Effector memory CD8-positive, alpha-beta T cell (primary cell): ENCODE data around the gene NEFH.

ENCODE experiments used
- ATAC-seq: fragments of 150-1000 bp; cut with Tn5 transposase; replicated peaks from 2 replicates; pipeline ENCODE4 v1.10.0; 2021; ENCODE audit warnings: mild to moderate bottlenecking, moderate library complexity
- DNase-seq, 3 experiments: peaks; one replicate each; pipeline ENCODE4 v3.0.0; 2021
- H3K27ac Mint-ChIP-seq, 2 donors: one replicate each; pipeline ENCODE4 v1.8.0; 2022; ENCODE audit warnings: mild to moderate bottlenecking in 2 of 2, mixed read lengths in 2 of 2, moderate library complexity in 2 of 2
- H3K27me3 Mint-ChIP-seq, 2 donors: one replicate each; pipeline ENCODE4 v1.8.0; 2022; ENCODE audit warnings: mixed read lengths in 2 of 2
- H3K36me3 Mint-ChIP-seq: one replicate; pipeline ENCODE4 v1.8.0; 2022; ENCODE audit warnings: mild to moderate bottlenecking, moderate library complexity, mixed read lengths; ENCODE audit not compliant: insufficient read depth
- H3K4me1 Mint-ChIP-seq, 2 donors: one replicate each; pipeline ENCODE4 v1.8.0; 2022; ENCODE audit warnings: low read depth in 2 of 2, mixed read lengths in 2 of 2
- H3K4me3 Mint-ChIP-seq, 2 donors: one replicate each; pipeline ENCODE4 v1.8.0; 2022; ENCODE audit warnings: mild to moderate bottlenecking in 2 of 2, mixed read lengths in 2 of 2, moderate library complexity in 2 of 2
- H3K9me3 Mint-ChIP-seq, 2 donors: one replicate each; pipeline ENCODE4 v1.8.0; 2022; ENCODE audit warnings: mixed read lengths in 2 of 2

NEFH gene

DNA sequence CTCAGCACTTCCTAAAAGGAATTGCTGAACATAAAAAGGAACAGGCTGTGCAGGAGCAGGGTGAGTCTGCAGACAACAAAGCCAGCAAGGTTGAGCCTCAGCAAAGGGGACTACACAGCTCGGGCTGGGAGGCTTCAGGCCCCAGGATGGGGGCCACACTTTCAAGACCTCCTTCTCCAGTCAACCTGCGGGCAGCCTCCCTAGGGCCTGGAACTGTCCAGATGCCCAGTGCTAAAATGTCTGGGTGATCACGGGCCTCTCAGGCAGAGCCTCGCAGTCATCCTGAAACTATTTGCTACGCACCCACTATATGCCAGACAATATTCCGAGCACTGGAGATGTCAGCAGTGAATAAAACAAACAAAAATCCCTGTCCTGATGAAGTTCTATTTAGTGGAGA lies 3.9 kb upstream of the NEFH start:
- Mint-ChIP-seq H3K9me3 (no peaks in the 10 kb centered on the region), H3K27me3 (peaks cover 33 to 72% of the 10 kb centered on the region in 2 donors)

DNA sequence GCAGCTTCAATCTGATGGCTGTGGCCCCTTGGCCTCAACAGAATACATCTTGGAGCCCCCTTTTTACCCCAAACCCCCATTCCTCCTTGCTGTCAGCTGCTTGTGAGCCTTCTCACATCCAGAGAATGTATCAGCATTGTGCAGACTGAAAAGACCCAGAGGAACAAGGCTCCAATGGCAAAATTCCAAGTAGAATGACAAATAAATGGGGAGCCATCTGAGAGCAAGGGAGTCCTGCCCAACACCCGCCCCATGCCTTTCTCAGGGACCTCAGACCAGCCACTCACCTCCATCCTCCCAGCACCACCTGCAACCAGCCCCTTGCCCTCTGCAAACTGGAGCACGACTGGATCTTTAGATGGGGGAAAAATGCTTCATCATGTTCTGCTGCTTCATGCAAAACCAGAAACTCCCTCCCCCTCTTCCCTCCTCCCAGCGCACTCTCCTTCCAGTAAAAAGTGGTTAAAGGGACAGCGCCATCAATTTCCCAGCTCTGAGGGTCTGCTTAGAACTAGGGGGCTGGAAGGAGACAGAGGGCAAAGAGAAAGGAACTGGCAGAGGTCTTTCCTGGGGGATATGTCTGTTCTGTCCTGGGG lies 2.2 kb upstream of the NEFH start:
- Mint-ChIP-seq H3K36me3 (peaks cover 6% of the 10 kb centered on the region), H3K27me3 (peaks cover 40 to 75% of the 10 kb centered on the region in 2 donors), H3K4me3 (no peak overlapping the region), H3K4me1 (peaks cover 11 to 19% of the 10 kb centered on the region in 2 donors), H3K27ac (no peak overlapping the region), H3K9me3 (no peaks in the 10 kb centered on the region)
- no peak for ATAC-seq
- no peak for DNase-seq

More for the DNA sequence above, 3.9 kb upstream of the NEFH start:
- ATAC-seq (no peak), DNase-seq (no peak)
- peaks cover 11% of the 10 kb centered on the region for H3K36me3 Mint-ChIP-seq
- peaks cover 5 to 13% of the 10 kb centered on the region in 2 donors for H3K4me1 Mint-ChIP-seq
- no peak overlapping the region for H3K4me3 Mint-ChIP-seq
- H3K27ac Mint-ChIP-seq = no peak overlapping the region

DNA sequence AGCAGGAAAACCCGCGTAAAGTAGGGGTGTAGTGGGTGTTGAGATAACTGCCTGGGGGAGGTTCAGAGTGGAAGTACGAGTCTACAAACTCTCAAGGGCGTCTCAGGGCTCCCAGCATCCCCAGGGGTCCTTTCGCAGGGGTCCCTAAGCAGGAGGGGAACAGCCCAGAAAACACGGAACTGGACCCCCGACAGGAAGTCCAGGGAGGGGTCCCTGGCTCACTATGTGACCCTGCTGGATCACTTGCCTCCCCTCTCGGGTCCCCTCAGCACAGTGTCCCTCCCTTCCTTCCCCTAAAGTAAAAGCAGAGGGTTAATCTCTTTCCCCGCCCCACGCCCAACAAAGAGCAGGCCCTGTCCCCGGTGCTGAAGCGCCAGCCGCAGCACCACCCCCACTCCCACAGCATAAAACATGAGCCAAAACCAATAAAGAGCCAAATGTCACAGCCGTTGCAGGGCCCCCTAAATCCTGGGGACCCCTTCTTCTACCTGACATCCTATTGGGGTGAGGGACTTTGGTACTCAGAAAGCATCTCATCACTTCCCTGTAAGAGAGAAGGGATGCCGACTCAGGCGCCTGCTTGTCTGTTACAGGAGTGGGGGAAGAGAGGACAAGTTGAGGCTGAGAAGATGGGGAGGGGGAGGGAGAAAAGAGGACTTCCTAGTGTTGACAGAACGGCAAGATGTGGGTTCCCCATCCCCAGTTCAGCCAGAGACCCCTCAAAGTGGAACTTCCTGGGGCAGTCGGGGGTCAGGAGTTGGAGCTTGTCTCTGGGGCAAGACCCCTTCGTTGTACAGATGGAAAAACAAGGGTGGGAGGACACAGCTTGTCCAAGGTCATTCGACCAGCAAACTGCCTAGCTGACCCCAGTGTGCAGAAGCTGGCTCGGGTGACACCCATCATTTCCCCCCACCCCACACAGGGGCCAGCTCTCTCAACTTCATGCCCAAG lies 1.4 kb upstream of the NEFH start:
- ATAC-seq (no peak), DNase-seq (no peak)
- Mint-ChIP-seq H3K4me3 (peak overlapping the region; percentile 25 to 48), H3K27me3 (peaks cover 40 to 73% of the 10 kb centered on the region in 2 donors), H3K9me3 (no peaks in the 10 kb centered on the region), H3K36me3 (peaks cover 2% of the 10 kb centered on the region), H3K27ac (no peak overlapping the region), H3K4me1 (peaks cover 11 to 19% of the 10 kb centered on the region in 2 donors)

DNA sequence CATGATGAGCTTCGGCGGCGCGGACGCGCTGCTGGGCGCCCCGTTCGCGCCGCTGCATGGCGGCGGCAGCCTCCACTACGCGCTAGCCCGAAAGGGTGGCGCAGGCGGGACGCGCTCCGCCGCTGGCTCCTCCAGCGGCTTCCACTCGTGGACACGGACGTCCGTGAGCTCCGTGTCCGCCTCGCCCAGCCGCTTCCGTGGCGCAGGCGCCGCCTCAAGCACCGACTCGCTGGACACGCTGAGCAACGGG lies 169 bp downstream of the NEFH start:
- Mint-ChIP-seq H3K4me1 (peaks cover 11 to 19% of the 10 kb centered on the region in 2 donors), H3K4me3 (no peak overlapping the region), H3K36me3 (no peaks in the 10 kb centered on the region), H3K27ac (no peak overlapping the region), H3K9me3 (no peaks in the 10 kb centered on the region), H3K27me3 (peaks cover 40 to 64% of the 10 kb centered on the region in 2 donors)
- ATAC-seq (no peak), DNase-seq (no peak)

DNA sequence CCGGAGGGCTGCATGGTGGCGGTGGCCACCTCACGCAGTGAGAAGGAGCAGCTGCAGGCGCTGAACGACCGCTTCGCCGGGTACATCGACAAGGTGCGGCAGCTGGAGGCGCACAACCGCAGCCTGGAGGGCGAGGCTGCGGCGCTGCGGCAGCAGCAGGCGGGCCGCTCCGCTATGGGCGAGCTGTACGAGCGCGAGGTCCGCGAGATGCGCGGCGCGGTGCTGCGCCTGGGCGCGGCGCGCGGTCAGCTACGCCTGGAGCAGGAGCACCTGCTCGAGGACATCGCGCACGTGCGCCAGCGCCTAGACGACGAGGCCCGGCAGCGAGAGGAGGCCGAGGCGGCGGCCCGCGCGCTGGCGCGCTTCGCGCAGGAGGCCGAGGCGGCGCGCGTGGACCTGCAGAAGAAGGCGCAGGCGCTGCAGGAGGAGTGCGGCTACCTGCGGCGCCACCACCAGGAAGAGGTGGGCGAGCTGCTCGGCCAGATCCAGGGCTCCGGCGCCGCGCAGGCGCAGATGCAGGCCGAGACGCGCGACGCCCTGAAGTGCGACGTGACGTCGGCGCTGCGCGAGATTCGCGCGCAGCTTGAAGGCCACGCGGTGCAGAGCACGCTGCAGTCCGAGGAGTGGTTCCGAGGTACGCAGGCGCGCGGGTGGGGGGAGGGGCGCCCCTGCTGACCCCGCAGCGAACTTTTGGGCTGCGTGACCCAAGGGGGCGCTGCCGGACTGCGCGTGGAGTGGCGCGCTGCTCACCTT lies 670 bp downstream of the NEFH start:
- Mint-ChIP-seq H3K9me3 (no peaks in the 10 kb centered on the region), H3K27ac (no peak overlapping the region), H3K36me3 (no peaks in the 10 kb centered on the region), H3K4me3 (peak overlapping the region; percentile 57 to 61), H3K4me1 (peaks cover 11 to 19% of the 10 kb centered on the region in 2 donors), H3K27me3 (peaks cover 40 to 59% of the 10 kb centered on the region in 2 donors)
- peak; percentile 85 for ATAC-seq
- DNase-seq = peak in 1 of 3 experiments; percentile 19

DNA sequence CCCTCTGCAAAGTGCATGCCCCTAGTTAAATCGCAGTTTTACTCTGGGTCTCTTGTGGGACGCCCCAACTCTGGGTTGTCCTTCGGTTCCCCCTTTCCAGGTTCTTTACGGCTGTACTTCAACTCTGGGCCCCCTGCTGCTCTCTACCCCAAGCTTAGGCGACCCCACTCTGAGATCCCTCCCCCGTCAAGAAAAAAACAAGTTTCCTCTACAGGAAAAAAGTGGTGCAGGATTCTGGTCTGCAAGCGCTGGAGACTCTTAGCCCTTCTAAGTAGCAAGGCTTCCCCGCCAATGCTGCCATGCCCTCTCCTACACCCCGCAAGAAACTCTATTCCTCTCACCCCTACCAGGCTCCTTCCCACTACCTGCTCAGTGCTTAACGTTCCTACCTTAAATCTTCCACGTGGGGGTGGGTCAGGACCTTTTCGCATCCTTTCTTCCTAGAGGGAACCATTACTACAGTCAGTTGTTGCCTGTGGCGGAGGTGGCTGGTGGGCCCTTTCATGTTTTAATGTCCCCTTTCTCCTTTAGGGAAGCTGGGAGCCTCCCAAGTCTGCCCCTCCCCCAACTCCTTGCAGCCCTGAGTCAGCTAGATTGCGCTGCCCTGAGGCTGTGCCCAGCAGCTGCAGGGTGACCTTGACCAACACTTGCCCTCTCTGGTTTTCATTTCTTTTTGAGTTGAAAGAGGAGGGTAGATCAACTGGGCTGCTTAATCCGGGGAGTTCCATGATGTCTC lies 1.4 kb downstream of the NEFH start:
- H3K27me3 Mint-ChIP-seq = peaks cover 40 to 52% of the 10 kb centered on the region in 2 donors
- peaks cover 11 to 19% of the 10 kb centered on the region in 2 donors for H3K4me1 Mint-ChIP-seq
- ATAC-seq = no peak
- no peaks in the 10 kb centered on the region for H3K9me3 Mint-ChIP-seq
- no peaks in the 10 kb centered on the region for H3K36me3 Mint-ChIP-seq
- no peak overlapping the region for H3K27ac Mint-ChIP-seq
- no peak for DNase-seq
- H3K4me3 Mint-ChIP-seq = peak overlapping the region; percentile 57 to 61

DNA sequence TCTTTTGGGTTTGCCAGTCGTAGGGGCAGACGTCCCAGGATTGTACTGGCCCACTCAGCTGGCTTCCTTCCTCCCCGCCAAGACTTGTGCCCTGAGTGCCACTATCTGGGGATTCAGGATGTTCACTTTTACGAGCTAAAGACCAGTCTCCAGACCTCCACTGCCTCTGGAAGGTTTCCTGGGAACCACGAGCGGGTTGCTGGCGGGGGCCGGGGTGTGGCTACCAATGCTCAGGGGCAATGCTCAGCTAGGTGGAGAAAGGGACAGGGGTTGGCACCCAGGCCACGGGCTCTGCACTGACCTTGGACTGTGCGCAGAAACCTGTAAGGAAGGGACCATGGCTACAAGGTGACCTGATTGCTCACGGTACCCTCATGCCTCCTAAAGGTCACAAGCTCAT lies 2.2 kb downstream of the NEFH start:
- no peak for DNase-seq
- ATAC-seq = no peak
- Mint-ChIP-seq H3K4me3 (no peak overlapping the region), H3K27me3 (peaks cover 35 to 45% of the 10 kb centered on the region in 2 donors), H3K27ac (no peak overlapping the region), H3K9me3 (no peaks in the 10 kb centered on the region), H3K4me1 (peaks cover 11 to 19% of the 10 kb centered on the region in 2 donors), H3K36me3 (no peaks in the 10 kb centered on the region)

DNA sequence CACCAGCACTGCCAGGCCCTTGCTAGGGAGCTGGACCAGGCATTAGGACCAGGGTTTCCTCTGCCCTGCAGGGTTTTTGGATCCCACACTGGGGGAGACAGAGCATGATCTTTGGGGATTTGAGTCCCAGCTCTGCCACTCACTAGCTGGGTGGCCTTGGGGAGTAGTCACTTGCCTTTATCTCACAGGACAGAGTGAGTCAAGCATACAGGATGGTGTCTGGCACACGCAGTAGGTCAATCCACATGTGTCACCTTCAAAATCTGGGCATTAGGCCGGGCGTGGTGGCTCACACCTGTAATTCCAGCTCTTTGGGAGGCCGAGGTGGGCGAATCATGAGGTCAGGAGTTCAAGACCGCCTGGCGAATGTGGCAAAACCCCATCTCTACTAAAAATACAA lies 2.7 kb downstream of the NEFH start:
- no peak overlapping the region for H3K4me3 Mint-ChIP-seq
- H3K4me1 Mint-ChIP-seq = peaks cover 11 to 19% of the 10 kb centered on the region in 2 donors
- no peaks in the 10 kb centered on the region for H3K36me3 Mint-ChIP-seq
- DNase-seq (no peak), ATAC-seq (no peak)
- no peak overlapping the region for H3K27ac Mint-ChIP-seq
- no peaks in the 10 kb centered on the region for H3K9me3 Mint-ChIP-seq
- peaks cover 33 to 41% of the 10 kb centered on the region in 2 donors for H3K27me3 Mint-ChIP-seq

DNA sequence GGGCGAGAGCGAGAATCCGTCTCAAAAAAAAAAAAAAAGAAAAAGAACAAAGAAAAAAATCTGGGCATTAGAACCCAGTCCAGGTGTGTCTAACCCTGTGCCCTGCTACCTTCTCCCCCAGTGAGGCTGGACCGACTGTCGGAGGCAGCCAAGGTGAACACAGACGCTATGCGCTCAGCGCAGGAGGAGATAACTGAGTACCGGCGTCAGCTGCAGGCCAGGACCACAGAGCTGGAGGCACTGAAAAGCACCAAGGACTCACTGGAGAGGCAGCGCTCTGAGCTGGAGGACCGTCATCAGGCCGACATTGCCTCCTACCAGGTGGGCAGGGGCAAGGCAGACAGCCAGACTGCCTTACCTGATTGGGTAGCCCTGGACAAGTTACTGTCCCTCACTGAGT lies 3.2 kb downstream of the NEFH start:
- no peak for ATAC-seq
- Mint-ChIP-seq H3K9me3 (no peaks in the 10 kb centered on the region), H3K27me3 (peaks cover 30 to 35% of the 10 kb centered on the region in 2 donors)

DNA sequence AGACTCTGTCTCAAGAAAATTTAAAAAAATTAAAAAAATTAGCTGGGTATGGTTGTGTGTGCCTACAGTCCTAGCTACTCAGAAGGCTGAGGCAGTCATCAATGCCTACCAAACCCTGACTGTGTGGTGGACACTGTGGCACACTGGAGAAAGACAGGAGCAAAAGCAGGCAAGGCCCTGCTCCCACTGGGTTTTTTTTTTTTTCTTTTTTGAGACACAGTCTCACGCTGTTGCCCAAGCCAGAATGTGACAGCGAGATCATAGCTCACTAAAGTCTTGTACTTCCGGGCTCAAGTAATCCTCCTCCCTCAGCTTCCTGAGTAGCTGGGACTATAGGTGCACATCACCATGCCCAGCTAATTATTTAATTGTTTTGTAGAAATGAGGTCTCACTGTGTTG lies 4.6 kb downstream of the NEFH start:
- Mint-ChIP-seq H3K27me3 (peaks cover 16 to 21% of the 10 kb centered on the region in 2 donors), H3K27ac (no peak overlapping the region), H3K36me3 (no peaks in the 10 kb centered on the region), H3K9me3 (no peaks in the 10 kb centered on the region), H3K4me1 (peaks cover 6% of the 10 kb centered on the region in 2 donors), H3K4me3 (no peak overlapping the region)
- ATAC-seq = no peak
- no peak for DNase-seq

More for the DNA sequence above, 3.2 kb downstream of the NEFH start:
- no peak overlapping the region for H3K27ac Mint-ChIP-seq
- peaks cover 11 to 18% of the 10 kb centered on the region in 2 donors for H3K4me1 Mint-ChIP-seq
- H3K4me3 Mint-ChIP-seq = no peak overlapping the region
- no peaks in the 10 kb centered on the region for H3K36me3 Mint-ChIP-seq
- DNase-seq = no peak

DNA sequence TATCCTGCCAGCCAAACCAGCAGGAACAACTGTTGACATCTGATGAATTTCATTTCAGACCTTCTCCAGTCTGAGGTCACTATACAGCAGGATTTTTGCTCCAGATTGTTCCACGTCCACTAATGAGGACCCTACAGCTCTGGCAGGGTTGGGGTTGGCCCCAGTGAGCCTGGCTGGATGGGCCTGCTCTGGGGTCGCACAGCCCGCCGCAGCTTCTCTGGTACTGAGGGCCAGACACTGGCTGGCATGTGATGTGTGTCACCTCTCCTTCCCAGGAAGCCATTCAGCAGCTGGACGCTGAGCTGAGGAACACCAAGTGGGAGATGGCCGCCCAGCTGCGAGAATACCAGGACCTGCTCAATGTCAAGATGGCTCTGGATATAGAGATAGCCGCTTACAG lies 5.4 kb downstream of the NEFH start:
- H3K9me3 Mint-ChIP-seq = no peaks in the 10 kb centered on the region
- no peaks in the 10 kb centered on the region for H3K36me3 Mint-ChIP-seq
- no peak overlapping the region for H3K27ac Mint-ChIP-seq
- peaks cover 6% of the 10 kb centered on the region in 2 donors for H3K4me1 Mint-ChIP-seq
- no peak for DNase-seq
- H3K4me3 Mint-ChIP-seq = no peak overlapping the region
- peaks cover 13 to 17% of the 10 kb centered on the region in 2 donors for H3K27me3 Mint-ChIP-seq
- ATAC-seq = no peak

DNA sequence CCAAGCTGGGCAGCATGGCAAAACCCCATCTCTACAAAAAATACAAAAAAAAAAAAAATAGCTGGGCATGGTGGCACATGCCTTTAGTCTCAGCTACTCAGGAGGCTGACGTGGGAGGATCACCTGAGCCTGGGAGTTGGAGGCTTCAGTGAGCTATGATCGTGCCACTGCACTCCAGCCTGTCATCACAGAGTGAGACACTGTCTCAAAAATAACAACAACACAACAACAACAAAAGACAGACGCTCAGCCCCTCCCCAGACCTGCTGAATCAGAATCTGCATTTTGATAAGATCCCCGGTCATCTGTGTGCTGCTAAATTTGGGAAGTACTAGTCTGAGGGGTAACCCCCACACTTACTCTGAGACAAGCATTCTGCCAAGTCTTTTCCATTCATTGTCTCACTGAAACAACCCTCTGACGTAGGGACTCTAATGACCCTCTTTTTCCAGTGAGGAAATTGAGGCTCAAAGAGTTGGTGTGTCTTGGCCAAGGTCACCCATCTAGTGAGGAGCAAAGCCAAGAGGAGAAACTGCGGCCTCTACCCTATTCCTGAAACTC lies 7.5 kb downstream of the NEFH start:
- DNase-seq (no peak), ATAC-seq (no peak)
- Mint-ChIP-seq H3K9me3 (no peaks in the 10 kb centered on the region), H3K36me3 (no peaks in the 10 kb centered on the region), H3K4me3 (no peak overlapping the region), H3K27me3 (peaks cover 0 to 2% of the 10 kb centered on the region in 2 donors), H3K27ac (no peak overlapping the region), H3K4me1 (no peaks in the 10 kb centered on the region)
